Measurements from ENCODE around the gene CDIP1.
"Not testable (repeated sequence)": the region's sequence is repeated elsewhere in the genome, so short reads cannot be mapped to it uniquely, and the experiment has no call there.

CDIP1 gene

GRCh38 chr16:4538350-4539235, at the start of gene CDIP1:
Gene CDIP1 (minus strand): TSS chr16:4538773. CDS start chr16:4514130, 24,643 bp downstream.
- peak; percentile 62 for DNase-seq

- DNase-seq: no peak
Observed at GRCh38 chr16:4586291-4586690, 47.7 kb upstream of the CDIP1 start.

GRCh38 chr16:4583906-4584305, 45.3 kb upstream of the CDIP1 start:
- DNase-seq: no peak

- no peak for DNase-seq
Observed at GRCh38 chr16:4580250-4580649, 41.7 kb upstream of the CDIP1 start.

GRCh38 chr16:4578961-4579530, 40.5 kb upstream of the CDIP1 start:
- DNase-seq: no peak

- no peak for DNase-seq
Observed at GRCh38 chr16:4576008-4576407, 37.4 kb upstream of the CDIP1 start.

- no peak for DNase-seq
Observed at GRCh38 chr16:4574919-4575705, 36.5 kb upstream of the CDIP1 start.

GRCh38 chr16:4573926-4574325, 35.4 kb upstream of the CDIP1 start:
- not testable (repeated sequence) for DNase-seq

- DNase-seq: no peak
Observed at GRCh38 chr16:4572715-4573114, 34.1 kb upstream of the CDIP1 start.

- no peak for DNase-seq
Observed at GRCh38 chr16:4570688-4571321, 32.2 kb upstream of the CDIP1 start.

- no peak for DNase-seq
Observed at GRCh38 chr16:4570086-4570485, 31.5 kb upstream of the CDIP1 start.

- DNase-seq: no peak
Observed at GRCh38 chr16:4566144-4566543, 27.6 kb upstream of the CDIP1 start.

GRCh38 chr16:4564661-4565267, 26.2 kb upstream of the CDIP1 start:
- no peak for DNase-seq

GRCh38 chr16:4561596-4561995, 23.0 kb upstream of the CDIP1 start:
- DNase-seq: no peak

GRCh38 chr16:4557973-4558372, 19.4 kb upstream of the CDIP1 start:
- DNase-seq: no peak

GRCh38 chr16:4556580-4556979, 18.0 kb upstream of the CDIP1 start:
- DNase-seq: no peak

GRCh38 chr16:4556112-4556511, 17.5 kb upstream of the CDIP1 start, which contains the start of gene C16orf96:
Gene C16orf96 (plus strand): TSS chr16:4556340. CDS start chr16:4556490, 150 bp downstream.
- DNase-seq: no peak

- DNase-seq: no peak
Observed at GRCh38 chr16:4552541-4552940, 14.0 kb upstream of the CDIP1 start.

GRCh38 chr16:4550591-4550990, 12.0 kb upstream of the CDIP1 start:
- DNase-seq: no peak

- DNase-seq: no peak
Observed at GRCh38 chr16:4548124-4548523, 9.6 kb upstream of the CDIP1 start.

GRCh38 chr16:4544473-4544872, 5.9 kb upstream of the CDIP1 start:
- DNase-seq: no peak

GRCh38 chr16:4539716-4540284, 1.2 kb upstream of the CDIP1 start:
- no peak for DNase-seq

Measured in NCI-H748 treated with DMSO at 0.1 percent for 48 hours (cell line).